Measurements from ENCODE around the gene PTPRM.

DNA sequence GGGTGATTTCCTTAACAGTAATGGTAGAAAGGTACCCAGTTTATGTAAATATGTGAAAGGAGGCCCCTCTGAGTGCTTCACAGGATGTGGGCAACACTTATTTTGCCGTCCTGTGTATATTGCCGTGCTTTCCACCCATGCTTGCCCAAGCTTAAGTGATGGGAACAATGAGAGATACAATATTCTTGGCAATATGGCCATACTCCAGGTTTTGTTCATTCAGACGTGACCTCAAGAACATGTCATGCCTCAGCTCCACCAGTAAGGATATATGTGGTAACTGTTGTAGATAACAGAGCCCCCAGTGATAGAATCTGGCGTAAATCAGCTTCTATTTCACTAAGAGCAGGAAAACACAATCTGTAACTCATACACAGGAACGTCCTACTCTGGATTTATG is 318.7 kb downstream of the PTPRM start:
- TF ChIP-seq, protein P1, sequence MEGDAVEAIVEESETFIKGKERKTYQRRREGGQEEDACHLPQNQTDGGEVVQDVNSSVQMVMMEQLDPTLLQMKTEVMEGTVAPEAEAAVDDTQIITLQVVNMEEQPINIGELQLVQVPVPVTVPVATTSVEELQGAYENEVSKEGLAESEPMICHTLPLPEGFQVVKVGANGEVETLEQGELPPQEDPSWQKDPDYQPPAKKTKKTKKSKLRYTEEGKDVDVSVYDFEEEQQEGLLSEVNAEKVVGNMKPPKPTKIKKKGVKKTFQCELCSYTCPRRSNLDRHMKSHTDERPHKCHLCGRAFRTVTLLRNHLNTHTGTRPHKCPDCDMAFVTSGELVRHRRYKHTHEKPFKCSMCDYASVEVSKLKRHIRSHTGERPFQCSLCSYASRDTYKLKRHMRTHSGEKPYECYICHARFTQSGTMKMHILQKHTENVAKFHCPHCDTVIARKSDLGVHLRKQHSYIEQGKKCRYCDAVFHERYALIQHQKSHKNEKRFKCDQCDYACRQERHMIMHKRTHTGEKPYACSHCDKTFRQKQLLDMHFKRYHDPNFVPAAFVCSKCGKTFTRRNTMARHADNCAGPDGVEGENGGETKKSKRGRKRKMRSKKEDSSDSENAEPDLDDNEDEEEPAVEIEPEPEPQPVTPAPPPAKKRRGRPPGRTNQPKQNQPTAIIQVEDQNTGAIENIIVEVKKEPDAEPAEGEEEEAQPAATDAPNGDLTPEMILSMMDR (IDR thresholded peaks at IDR 0.05) = no peak
- TF ChIP-seq POLR2A (IDR thresholded peaks at IDR 0.05) = no peak
